Immature natural killer cell (primary cell): Measurements from ENCODE around the gene CD101. TPM values are rescaled to one million over a fixed set of nuclear protein-coding genes. Genes with fewer than 3 reads are reported as not detected.
"Not testable (repeated sequence)": the region's sequence is repeated elsewhere in the genome, so short reads cannot be mapped to it uniquely, and the experiment has no call there.

Experiments used
- DNase-seq, 3 donors: peaks; one replicate each; pipeline ENCODE4 v3.0.0; 2022; ENCODE audit warnings: mixed read lengths in 1 of 3
- H3K27ac Mint-ChIP-seq, 6 donors: one replicate each; pipeline ENCODE4 v1.8.0; 2020; ENCODE audit warnings: mixed read lengths in 6 of 6, mild to moderate bottlenecking in 5 of 6, inconsistent platforms in 4 of 6, moderate library complexity in 3 of 6
- H3K27me3 Mint-ChIP-seq, 3 donors: one replicate each; pipeline ENCODE4 v1.8.0; 2020 to 2021; ENCODE audit warnings: low read depth in 3 of 3, mild to moderate bottlenecking in 3 of 3, mixed read lengths in 3 of 3, moderate library complexity in 3 of 3, inconsistent platforms in 1 of 3
- H3K36me3 Mint-ChIP-seq, 3 donors: one replicate each; pipeline ENCODE4 v1.8.0; 2020; ENCODE audit warnings: mixed read lengths in 3 of 3, inconsistent platforms in 2 of 3, mild to moderate bottlenecking in 2 of 3
- H3K4me1 Mint-ChIP-seq, 2 donors: one replicate each; pipeline ENCODE4 v1.8.0; 2020; ENCODE audit warnings: inconsistent platforms in 2 of 2, mild to moderate bottlenecking in 2 of 2, mixed read lengths in 2 of 2, moderate library complexity in 1 of 2
- H3K4me3 Mint-ChIP-seq, 5 donors: one replicate each; pipeline ENCODE4 v1.8.0; 2020; ENCODE audit warnings: mild to moderate bottlenecking in 5 of 5, mixed read lengths in 5 of 5, inconsistent platforms in 3 of 5, moderate library complexity in 3 of 5
- H3K9me3 Mint-ChIP-seq, 6 donors: one replicate each; pipeline ENCODE4 v1.8.0; 2020; ENCODE audit warnings: mild to moderate bottlenecking in 6 of 6, mixed read lengths in 6 of 6, inconsistent platforms in 4 of 6, moderate library complexity in 3 of 6
- polyA plus RNA-seq, 3 donors: library from polyadenylated mRNA; unstranded; fragments of 300-500 nt; fragmentation: Illumina TruSeq; gene quantifications; one replicate each; pipeline ENCODE4 v1.2.3, GENCODE V29; 2021

Gene CD101
- polyA plus RNA-seq, 3 donors from 2014 or later: 0.52 to 3.6 (median 1.4) TPM

DNA sequence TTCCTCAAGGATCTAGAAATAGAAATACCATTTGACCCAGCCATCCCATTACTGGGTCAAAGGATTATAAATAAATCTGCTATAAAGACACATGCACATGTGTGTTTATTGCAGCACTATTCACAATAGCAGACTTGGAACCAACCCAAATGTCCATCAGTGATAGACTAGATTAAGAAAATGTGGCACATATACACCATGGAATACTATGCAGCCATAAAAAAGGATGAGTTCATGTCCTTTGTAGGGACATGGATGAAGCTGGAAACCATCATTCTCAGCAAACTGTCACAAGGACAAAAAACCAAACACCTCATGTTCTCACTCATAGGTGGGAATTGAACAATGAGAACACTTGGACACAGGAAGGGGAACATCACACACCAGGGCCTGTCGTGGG lies 21.3 kb upstream of the CD101 start:
- DNase-seq, H3K9me3 Mint-ChIP-seq, H3K4me1 Mint-ChIP-seq, H3K36me3 Mint-ChIP-seq, H3K4me3 Mint-ChIP-seq, H3K27ac Mint-ChIP-seq: not testable (repeated sequence)
- peaks cover 3 to 10% (median 4%) of the 10 kb centered on the region in 3 donors for H3K27me3 Mint-ChIP-seq

DNA sequence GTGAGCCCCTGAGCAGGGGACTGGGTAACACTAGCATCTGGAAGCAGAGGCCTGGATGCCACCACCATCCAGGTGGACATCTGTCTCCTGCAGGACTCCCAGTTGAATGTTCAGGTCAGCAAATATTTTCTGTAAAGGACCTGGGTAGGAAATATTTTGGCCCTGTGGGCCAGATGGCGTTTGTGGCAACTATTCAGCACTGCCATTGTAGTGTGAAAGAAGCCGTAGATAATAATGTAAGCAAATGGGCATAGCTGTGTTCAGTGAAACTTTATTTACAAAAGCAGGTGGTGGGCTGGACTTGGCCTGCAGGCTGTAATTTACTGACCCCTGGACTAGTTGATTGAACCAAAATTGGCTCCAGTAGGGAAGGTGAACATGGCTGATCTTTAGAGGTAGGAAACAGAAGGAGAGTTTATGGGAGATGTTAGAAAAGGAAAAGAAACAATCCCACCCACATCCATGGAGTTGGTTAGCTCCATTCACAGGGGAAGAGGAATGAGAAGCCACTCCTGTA lies 20.0 kb upstream of the CD101 start:
- Mint-ChIP-seq H3K27me3 (peaks cover 3 to 7% (median 4%) of the 10 kb centered on the region in 3 donors), H3K4me3 (no peak overlapping the region), H3K4me1 (peaks cover 0 to 8% of the 10 kb centered on the region in 2 donors), H3K27ac (no peak overlapping the region), H3K9me3 (peaks cover 0 to 3% (median 0%) of the 10 kb centered on the region in 6 donors), H3K36me3 (no peaks in the 10 kb centered on the region)
- no peak for DNase-seq

DNA sequence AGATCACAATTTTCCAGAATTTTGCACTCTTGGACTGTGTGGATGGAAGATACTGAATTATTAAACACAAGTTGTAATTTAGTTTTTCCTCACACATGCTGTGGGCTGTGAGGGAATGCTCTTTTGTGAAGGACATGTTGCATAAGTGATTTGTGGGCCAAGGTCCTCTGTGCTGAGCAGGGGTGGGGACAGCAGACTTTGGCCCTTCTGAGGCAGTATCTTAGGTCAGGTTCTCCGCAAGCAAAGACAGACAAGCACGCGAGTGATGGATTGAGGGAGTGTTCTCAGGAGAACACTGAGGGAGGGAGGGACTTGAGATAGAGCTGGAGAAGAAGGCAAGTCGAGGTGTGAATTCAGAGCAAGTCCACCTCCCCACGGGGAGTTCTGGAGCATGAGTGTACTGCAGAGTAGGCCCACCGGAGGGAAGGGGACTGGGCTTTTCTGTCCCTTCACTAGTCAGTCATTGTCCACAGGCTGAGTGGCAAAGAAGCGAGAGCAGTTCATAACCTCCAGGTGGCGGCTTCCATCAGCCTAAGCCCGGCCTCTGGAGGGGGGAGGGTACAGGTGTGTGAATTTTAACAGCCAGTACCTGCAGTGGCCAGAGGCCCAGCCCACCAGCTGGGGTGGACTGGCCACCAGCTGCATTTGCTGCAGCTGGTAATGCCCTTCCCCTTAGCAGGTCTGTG lies 19.1 kb upstream of the CD101 start:
- H3K27ac Mint-ChIP-seq: no peak overlapping the region
- no peak overlapping the region for H3K4me3 Mint-ChIP-seq
- H3K4me1 Mint-ChIP-seq: peaks cover 9 to 17% of the 10 kb centered on the region in 2 donors
- no peaks in the 10 kb centered on the region for H3K36me3 Mint-ChIP-seq
- no peak for DNase-seq
- peaks cover 0 to 4% (median 2%) of the 10 kb centered on the region in 3 donors for H3K27me3 Mint-ChIP-seq
- peaks cover 0 to 3% (median 0%) of the 10 kb centered on the region in 6 donors for H3K9me3 Mint-ChIP-seq

DNA sequence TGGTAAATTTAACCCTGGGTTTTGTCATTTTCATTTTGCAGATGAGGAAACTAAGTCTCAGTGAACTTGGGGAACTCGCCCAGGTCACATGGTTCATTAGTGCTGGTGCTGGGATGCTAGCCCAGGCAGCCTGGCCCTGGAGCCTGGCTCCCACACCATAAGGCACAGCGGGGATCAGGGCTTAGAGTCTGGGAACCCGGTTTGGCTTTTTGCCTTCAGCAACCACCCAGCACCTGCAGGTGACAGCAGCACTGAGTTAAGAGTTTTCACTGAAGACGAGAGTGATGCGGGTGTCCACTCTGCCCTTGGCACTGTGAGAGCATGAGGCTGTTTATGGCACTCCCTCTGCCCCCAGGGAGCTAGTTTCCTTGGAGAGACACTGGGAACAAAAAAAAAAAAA lies 18.4 kb upstream of the CD101 start:
- H3K36me3 Mint-ChIP-seq: no peaks in the 10 kb centered on the region
- H3K9me3 Mint-ChIP-seq: peaks cover 0 to 3% (median 0%) of the 10 kb centered on the region in 6 donors
- peaks cover 2 to 4% (median 3%) of the 10 kb centered on the region in 3 donors for H3K27me3 Mint-ChIP-seq
- H3K4me1 Mint-ChIP-seq: peaks cover 10 to 21% of the 10 kb centered on the region in 2 donors
- DNase-seq: no peak
- H3K27ac Mint-ChIP-seq: no peak overlapping the region
- no peak overlapping the region for H3K4me3 Mint-ChIP-seq

DNA sequence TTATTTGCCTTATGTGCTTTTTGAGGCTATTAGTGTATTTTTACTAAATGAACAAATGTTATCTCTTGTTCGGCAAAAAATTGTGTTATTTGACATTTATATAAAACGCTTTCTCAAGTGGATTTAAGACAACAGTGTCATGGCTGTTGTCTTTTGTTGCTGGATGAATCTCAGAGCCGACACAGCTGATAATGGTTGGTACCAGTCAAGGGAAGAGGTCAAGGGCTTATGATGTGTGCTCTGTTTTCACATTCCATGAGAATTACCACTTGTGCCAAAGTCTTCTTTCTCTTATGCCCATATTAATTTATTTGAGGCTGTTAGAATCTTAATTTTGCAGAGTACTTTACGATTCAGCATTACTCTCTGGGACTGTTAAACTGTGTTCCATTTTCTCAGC lies 17.9 kb upstream of the CD101 start:
- no peak overlapping the region for H3K4me3 Mint-ChIP-seq
- H3K27me3 Mint-ChIP-seq: peaks cover 3 to 5% (median 4%) of the 10 kb centered on the region in 3 donors
- peaks cover 10 to 21% of the 10 kb centered on the region in 2 donors for H3K4me1 Mint-ChIP-seq
- DNase-seq: no peak
- peaks cover 0 to 3% (median 0%) of the 10 kb centered on the region in 6 donors for H3K9me3 Mint-ChIP-seq
- H3K36me3 Mint-ChIP-seq: no peaks in the 10 kb centered on the region
- H3K27ac Mint-ChIP-seq: no peak overlapping the region

DNA sequence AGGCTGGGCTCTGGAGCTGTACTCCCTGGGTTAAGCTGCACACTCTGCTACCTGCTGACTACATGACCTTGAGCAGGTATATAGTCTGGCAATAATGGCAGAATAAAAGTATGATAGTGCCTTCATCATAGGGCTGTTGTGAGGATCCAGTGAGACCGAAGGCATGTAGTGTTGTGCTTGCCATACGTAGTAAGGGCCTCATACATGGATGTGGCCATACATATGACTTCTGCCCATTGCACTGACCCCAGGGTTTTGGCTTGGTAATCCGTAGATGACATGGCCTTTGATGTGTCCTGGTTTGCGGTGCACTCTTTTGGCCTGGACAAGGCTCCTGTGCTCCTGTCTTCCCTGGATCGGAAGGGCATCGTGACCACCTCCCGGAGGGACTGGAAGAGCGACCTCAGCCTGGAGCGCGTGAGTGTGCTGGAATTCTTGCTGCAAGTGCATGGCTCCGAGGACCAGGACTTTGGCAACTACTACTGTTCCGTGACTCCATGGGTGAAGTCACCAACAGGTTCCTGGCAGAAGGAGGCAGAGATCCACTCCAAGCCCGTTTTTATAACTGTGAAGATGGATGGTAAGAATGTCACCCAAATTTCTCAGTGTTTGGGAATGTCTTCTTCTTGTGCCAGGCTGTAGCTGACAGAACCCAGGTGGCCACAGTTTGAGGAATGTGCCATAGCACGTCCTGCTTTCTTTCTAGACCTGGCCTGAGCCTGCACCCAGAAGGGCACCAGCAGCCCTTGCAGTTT lies 17.0 kb upstream of the CD101 start:
- DNase-seq: no peak
- peaks cover 0 to 6% (median 3%) of the 10 kb centered on the region in 3 donors for H3K27me3 Mint-ChIP-seq
- H3K4me1 Mint-ChIP-seq: peaks cover 10 to 21% of the 10 kb centered on the region in 2 donors
- H3K4me3 Mint-ChIP-seq: no peak overlapping the region
- H3K27ac Mint-ChIP-seq: no peak overlapping the region
- peaks cover 0 to 3% (median 0%) of the 10 kb centered on the region in 6 donors for H3K9me3 Mint-ChIP-seq
- no peaks in the 10 kb centered on the region for H3K36me3 Mint-ChIP-seq

DNA sequence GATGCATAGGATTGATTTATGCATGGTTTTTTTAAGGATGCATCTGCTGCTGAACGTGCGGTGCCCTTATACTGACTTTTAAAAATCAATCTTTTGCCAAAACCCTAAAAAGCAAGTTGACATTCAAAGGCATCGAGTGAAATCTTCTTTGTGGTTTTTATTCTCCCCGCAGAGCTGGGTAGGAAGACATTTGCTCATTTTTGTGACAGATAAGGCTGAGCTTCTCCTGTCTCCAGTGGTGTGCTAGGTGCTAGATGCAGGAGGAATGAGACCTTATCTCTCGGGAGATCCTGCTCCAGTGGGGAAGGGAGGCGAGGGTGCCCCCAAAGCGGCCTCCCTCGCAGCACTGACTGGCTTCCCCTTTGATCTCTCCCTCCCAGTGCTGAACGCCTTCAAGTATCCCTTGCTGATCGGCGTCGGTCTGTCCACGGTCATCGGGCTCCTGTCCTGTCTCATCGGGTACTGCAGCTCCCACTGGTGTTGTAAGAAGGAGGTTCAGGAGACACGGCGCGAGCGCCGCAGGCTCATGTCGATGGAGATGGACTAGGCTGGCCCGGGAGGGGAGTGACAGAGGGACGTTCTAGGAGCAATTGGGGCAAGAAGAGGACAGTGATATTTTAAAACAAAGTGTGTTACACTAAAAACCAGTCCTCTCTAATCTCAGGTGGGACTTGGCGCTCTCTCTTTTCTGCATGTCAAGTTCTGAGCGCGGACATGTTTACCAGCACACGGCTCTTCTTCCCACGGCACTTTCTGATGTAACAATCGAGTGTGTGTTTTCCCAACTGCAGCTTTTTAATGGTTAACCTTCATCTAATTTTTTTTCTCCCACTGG lies 14.9 kb upstream of the CD101 start:
- peak overlapping the region; percentile 56 to 84 (median 74) for H3K4me3 Mint-ChIP-seq
- H3K9me3 Mint-ChIP-seq: no peaks in the 10 kb centered on the region
- DNase-seq: no peak
- peak overlapping the region in 2 of 6 donors; percentile 1 to 45 for H3K27ac Mint-ChIP-seq
- H3K4me1 Mint-ChIP-seq: peaks cover 12 to 21% of the 10 kb centered on the region in 2 donors
- peaks cover 0 to 6% (median 5%) of the 10 kb centered on the region in 3 donors for H3K27me3 Mint-ChIP-seq
- no peaks in the 10 kb centered on the region for H3K36me3 Mint-ChIP-seq

DNA sequence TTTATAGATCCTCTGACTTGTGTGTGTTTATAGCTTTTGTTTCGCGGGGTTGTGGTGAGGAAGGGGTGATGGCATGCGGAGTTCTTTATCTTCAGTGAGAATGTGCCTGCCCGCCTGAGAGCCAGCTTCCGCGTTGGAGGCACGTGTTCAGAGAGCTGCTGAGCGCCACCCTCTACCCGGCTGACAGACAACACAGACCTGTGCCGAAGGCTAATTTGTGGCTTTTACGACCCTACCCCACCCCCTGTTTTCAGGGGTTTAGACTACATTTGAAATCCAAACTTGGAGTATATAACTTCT lies 14.4 kb upstream of the CD101 start:
- peak; percentile 10 to 23 (median 17) for DNase-seq
- H3K9me3 Mint-ChIP-seq: no peaks in the 10 kb centered on the region
- H3K4me3 Mint-ChIP-seq: peak overlapping the region; percentile 56 to 84 (median 74)
- H3K4me1 Mint-ChIP-seq: peaks cover 12 to 21% of the 10 kb centered on the region in 2 donors
- peak overlapping the region in 2 of 6 donors; percentile 1 to 45 for H3K27ac Mint-ChIP-seq
- H3K27me3 Mint-ChIP-seq: peaks cover 0 to 6% (median 6%) of the 10 kb centered on the region in 3 donors
- H3K36me3 Mint-ChIP-seq: no peaks in the 10 kb centered on the region

DNA sequence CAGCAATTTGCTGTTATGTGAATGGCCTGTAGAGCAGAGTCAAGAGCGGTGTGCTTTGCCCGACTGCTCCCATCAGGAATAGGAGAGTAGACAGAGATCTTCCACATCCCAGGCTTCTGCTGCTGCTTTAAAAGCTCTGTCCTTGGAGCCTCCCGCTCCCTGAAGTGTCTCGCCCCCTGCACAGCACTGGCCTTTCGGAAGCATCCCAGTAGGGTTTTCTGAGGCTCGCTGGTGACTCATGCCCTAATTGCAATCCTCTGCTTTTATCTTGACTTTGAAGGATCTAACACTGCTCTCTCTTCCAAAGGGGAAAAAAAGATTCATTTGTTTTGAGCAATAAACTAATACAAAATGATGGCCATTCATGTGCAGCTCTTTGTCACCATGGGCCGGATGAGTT lies 13.3 kb upstream of the CD101 start:
- peaks cover 12 to 21% of the 10 kb centered on the region in 2 donors for H3K4me1 Mint-ChIP-seq
- H3K27me3 Mint-ChIP-seq: peaks cover 0 to 6% (median 6%) of the 10 kb centered on the region in 3 donors
- no peak for DNase-seq
- no peaks in the 10 kb centered on the region for H3K36me3 Mint-ChIP-seq
- no peaks in the 10 kb centered on the region for H3K9me3 Mint-ChIP-seq
- H3K27ac Mint-ChIP-seq: no peak overlapping the region
- no peak overlapping the region for H3K4me3 Mint-ChIP-seq

DNA sequence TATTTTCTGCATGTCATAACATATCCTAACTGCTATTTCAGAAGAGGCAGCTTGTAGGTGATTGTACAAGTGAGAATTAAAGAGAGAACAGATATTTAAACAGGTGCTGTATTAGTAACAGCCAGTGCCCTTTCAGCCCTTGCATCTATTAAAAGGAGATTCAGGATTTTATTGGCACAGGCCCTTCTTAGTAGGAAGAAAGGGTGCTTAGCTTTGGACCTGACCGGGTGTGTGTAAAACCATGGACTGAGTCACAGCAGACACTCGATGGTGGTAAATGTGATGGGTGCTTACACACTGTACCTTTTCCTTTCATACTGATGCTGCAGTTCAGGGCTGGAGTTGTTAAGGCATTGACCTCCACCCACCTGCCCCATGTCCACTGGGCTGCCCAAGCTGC lies 12.7 kb upstream of the CD101 start:
- Mint-ChIP-seq H3K27ac (no peak overlapping the region), H3K9me3 (no peaks in the 10 kb centered on the region), H3K4me3 (no peak overlapping the region), H3K36me3 (no peaks in the 10 kb centered on the region), H3K4me1 (peaks cover 12 to 21% of the 10 kb centered on the region in 2 donors), H3K27me3 (peaks cover 0 to 6% (median 6%) of the 10 kb centered on the region in 3 donors)
- no peak for DNase-seq

DNA sequence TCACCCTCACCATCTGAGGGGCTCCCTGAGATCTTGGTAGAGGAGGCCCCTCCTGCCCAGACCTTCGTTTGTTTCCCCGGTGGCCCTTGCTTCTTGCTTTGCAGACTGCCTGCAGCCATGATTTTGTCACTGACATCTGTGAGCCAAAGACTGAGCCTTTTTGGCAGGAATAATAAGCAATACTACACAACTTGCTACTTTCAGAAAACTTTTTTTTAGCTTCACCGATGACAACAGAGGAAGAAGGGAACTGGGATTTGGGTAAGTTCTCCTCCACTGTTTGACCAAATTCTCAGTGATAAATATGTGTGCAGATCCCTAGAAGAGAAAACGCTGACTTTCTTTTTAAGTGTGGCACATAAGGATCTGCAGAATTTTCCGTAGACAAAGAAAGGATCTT lies 11.7 kb upstream of the CD101 start:
- Mint-ChIP-seq H3K36me3 (no peaks in the 10 kb centered on the region), H3K27ac (peak overlapping the region in 1 of 6 donors; percentile 5), H3K9me3 (no peaks in the 10 kb centered on the region), H3K4me3 (no peak overlapping the region), H3K4me1 (peaks cover 12 to 21% of the 10 kb centered on the region in 2 donors), H3K27me3 (peaks cover 0 to 6% (median 6%) of the 10 kb centered on the region in 3 donors)
- DNase-seq: no peak

DNA sequence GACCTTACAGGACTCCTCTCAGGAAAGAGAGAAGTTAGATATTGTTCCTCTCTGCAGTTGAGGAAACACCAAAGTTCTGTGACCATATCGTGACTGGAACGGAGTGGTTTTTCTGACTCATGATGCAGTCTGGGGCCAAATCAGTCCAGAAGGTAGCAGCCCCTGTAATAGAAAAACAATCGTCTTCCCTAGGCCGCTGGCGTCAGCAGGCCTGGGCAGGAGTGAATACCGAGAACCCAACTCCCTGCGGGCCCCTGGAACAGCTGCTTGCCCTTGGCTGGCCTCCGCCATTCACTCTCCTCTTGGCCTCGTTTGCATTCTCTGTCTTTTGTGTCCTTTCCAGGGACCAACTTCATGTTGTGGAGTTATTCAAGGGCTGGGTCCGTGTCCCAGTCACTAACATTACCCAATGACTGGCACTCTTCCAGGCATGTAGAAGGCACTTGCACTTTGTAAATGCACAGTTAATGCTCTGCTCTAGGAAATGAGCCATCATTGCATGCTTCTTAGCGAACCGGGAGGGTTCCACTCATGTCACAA lies 10.9 kb upstream of the CD101 start:
- H3K36me3 Mint-ChIP-seq: no peaks in the 10 kb centered on the region
- DNase-seq: no peak
- no peak overlapping the region for H3K4me3 Mint-ChIP-seq
- peaks cover 12 to 21% of the 10 kb centered on the region in 2 donors for H3K4me1 Mint-ChIP-seq
- H3K9me3 Mint-ChIP-seq: no peaks in the 10 kb centered on the region
- peaks cover 0 to 6% (median 3%) of the 10 kb centered on the region in 3 donors for H3K27me3 Mint-ChIP-seq
- H3K27ac Mint-ChIP-seq: no peak overlapping the region

DNA sequence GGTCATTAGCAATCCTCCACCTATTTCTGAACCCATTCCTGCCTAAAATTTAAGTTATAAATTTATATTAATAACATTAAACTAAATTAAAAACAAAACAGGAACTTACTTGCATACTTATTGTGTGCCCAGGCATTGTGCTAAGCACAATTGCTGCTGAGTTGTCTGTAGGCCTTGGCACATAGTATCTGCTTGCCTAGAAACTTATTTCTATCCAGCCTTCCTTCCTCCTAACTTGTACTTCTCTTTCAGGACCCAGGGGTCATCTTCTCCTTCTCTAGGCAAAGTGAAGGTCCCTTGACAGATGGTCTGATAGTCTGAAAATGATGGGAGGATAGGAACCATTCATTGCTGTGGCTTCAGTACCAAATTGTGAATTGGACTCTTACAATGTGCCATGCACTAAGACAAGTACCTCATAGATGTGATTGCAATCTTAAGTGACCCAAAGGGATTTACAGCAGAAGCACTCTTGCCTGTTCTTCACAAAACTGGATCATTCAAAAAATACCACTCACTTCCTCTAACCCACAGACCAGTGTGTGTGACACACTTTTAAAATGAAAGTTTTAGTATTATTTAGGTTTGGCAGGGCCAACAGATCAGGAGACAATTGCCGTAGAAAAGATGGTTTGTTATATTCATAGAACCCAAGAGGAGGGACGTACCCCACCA lies 10.3 kb upstream of the CD101 start:
- Mint-ChIP-seq H3K27ac (peak overlapping the region in 1 of 6 donors; percentile 54), H3K36me3 (no peaks in the 10 kb centered on the region), H3K4me3 (no peak overlapping the region), H3K27me3 (peaks cover 0 to 6% (median 3%) of the 10 kb centered on the region in 3 donors), H3K4me1 (peaks cover 12 to 15% of the 10 kb centered on the region in 2 donors), H3K9me3 (no peaks in the 10 kb centered on the region)
- no peak for DNase-seq
